RCC 7860 (cell line): ENCODE measurements around the gene HOXC5.
"Not testable (repeated sequence)": the region's sequence is repeated elsewhere in the genome, so short reads cannot be mapped to it uniquely, and the experiment has no call there.

Source experiments
- DNase-seq: peaks from one replicate; pipeline ENCODE4 v3.0.0-alpha.2; 2015; ENCODE audit warnings: low spot score
- FAIRE-seq: peaks from 2 replicates; lab custom pipeline; 2012; peaks lifted over from hg19 to GRCh38; lab: Jason Lieb, UNC

The HOXC5 gene

DNA sequence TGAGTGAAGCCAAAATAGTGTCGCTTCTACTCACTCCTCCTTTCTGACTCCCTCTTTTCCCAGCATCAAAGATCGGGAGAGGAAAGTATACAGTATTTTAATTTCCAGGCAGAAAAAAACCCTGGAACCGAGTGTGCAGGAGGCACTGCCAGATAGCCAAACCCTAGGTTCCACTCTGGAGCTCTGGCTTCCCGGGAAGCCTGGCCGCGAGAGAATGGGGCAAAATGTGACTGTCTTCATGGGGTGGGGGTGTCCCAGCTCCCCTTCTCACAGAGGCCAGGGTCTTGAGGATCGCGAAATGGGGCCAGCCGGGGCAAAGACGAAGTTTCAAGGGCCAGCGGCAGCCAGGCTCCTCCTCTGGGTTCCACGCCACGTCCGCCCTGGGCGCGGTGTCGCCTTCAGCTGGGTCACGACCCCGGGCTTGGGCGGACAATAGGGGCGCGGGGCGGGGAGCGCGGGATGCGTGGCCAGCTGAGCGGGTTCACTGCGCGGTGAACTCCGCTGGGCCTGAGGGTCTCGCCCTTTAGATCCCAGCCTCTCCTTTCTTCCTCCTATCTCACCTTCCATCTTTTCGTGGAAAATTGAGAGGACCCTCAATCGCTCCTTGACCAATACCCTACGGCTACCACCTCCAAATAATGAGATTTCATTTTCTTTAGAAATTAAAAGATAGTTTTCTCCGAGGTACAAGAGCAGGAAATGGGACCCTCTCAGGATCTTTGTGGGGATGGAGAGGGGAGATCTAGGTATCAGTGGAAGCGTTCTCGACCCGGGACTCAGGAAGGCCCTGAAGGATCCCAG, 27.5 kb downstream of the HOXC5 start:
- FAIRE-seq (no peak), DNase-seq (no peak)

DNA sequence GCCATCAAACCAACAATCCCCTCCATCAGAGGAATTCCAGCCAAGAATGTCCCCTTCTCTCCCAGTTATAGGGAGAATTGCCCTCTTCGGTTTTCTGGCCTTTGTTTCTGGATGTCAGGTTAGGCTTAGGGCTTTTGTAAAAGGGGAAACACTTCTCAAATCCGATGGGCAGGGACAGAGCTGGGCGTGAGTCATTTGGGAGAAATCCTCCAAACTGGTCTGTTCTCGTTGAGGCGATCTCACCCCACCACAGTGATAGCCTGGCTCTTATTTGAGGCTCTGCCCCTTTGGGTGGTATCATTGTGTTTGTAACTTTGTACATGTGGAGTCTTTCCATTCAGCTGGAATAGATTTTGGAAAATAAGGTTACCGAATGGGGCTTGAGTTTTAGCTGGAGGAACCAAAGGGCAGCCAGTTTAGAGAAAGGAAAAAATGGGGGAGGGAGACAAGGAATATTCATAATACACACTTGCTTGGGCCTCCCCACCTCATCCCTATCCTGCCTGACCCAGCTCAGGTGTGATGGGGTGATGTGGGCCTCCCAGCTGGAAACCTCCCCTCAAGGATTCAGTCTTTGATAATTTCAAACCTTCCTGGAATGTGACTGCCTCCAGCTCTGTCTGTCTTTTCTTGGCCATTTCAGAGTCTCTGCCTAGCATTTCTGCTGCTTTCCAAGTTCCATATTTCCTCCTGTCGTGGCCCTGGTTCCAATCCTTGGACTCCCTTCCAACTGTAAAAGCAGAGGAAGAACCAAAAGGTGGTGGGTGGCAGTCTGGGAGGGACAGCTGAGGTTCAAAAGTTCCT, 28.3 kb downstream of the HOXC5 start:
- no peak for DNase-seq
- no peak for FAIRE-seq

DNA sequence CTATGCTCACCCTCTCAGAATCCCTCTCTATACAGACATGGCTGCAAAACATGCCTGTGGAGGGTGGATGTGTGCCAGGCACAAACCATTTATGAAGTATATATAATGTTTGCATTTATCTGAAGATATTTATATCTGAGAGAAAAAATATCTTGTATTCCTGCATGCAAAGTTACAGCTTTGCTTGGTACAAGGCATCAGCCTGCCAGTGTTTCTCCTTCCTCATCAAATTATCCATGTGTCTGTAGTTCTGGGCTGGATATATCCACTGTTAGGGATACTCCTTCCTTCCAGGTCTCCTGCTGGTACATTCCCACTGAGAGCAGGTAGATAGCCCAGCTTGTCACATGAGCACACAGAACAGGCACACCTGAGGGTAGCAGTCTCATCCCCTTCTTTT, 32.8 kb downstream of the HOXC5 start:
- no peak for DNase-seq
- FAIRE-seq, result no peak

DNA sequence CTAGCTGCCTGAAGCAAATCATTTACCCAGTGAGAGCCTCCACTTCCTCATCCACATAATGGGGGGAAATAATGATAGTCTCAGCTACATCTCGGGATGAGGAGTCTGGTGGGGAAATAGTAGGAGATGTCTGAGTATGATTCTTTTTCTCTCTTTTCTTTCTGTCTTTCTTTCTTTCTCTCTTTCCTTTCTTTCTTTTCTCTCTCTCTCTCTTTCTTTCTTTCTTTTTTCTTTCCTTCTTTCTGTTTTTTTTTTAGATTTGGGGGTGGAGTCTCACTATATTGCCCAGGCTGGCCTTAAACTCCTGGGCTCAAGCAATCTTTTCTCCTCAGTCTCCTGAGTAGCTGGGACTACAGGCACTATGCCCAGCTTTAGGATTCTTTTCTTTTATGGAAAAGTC, 33.6 kb downstream of the HOXC5 start:
- FAIRE-seq (no peak), DNase-seq (no peak)

DNA sequence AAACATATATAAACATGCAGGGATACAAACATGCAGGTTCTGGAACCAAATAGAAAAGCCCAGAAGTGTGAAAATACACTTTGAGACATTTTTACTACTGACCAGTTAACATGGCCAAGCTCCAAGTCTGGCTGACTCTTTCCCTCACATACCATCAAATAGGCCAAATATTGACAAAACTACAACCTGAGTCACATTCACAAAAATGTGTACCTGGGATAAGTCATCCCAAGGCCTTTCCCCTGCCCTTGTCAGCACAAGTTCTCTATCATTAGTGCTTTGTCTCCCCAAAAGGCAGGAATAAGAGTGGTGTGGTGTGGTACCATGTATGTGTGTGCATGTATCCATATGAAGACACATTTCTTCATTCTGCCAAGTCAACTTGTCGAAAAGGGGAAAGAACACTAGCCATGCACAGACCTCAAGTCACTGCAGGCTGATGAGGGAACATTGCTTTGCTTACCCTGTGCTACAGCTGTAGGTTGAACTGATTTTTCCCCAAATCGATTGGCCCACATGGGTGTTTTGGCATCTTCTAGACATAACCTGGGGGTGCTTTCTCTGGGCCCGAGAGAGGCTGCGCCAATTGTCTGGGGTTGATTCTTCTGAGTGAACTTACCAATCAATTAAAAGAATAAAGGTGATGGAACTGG, 35.7 kb downstream of the HOXC5 start:
- no peak for DNase-seq
- no peak for FAIRE-seq

DNA sequence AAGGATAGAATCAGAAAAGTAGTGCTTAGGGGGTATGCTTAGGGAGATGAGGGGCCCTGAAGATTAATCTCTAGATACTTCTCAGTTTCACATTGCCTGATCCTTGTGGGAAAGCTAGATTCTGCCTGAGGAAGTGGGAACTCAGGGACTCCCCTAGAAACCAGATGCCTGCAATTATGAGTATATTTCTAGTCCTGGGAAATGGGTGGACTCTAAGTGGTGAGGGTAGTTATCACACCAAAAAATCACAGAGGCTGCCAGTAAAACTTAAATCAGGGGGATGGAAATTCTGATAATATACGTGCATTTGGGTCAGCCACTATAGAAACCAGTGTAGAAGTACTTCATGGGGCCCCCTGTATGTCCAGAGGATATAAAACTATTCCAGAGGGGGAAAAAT, 39.1 kb downstream of the HOXC5 start:
- FAIRE-seq, result no peak
- no peak for DNase-seq

DNA sequence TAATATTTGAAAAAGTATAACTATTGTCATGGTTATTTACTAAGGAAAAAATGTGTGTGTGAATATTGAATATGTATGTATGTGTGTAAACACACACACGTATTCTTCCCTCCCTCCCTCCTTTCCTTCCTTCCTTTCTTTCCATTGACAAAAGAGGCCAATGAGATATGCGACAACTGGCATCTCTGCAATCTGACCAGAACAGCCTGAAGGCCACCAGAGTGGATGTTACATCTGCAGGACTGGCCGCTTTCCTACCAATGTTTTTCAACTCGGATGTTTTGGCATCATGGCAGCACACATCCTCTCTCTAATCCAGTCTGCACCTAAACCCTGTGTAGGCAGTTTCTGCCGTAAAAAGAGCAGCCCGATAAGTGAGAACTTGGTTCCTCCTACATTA, 41.5 kb downstream of the HOXC5 start:
- DNase-seq (no peak), FAIRE-seq (no peak)

DNA sequence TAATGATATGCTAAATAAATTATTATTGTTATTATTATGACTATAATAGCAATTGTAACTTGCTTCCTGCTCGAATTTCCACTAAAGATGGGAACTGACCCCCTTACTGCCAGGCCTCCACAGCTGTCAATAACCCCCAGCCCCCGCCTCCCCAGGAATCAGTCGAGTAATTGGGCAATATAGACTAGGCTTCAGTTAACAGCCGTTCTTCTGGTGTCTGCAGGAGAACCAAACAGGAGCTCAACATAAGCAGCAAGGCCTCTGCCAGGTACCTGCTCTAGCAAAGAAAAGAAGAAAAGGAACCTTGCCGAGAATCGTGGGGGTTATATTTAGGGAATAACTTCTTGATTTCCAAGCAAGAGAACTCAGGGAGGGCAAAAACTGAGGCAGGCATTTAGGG, 42.6 kb downstream of the HOXC5 start:
- no peak for DNase-seq
- no peak for FAIRE-seq

DNA sequence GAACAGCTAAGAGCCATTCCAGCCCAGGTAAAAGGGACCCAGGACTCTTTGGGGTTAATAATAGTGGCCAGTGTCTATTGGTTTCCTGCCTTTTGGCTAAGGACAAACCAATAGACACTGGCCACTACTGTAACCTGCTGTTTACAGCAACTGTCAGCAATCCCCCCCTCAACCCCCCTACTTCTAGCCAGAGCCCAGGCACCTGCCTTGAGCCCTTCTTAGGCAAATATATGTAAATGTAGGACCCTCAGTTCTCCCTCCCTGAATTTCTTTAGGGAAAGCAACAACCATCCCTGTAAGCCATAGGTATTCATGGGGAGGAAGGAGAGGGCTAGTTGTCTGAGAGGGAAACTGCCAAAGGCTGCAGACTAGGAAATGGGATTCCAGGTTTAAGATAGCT, 43.1 kb downstream of the HOXC5 start:
- no peak for DNase-seq
- FAIRE-seq, result no peak

DNA sequence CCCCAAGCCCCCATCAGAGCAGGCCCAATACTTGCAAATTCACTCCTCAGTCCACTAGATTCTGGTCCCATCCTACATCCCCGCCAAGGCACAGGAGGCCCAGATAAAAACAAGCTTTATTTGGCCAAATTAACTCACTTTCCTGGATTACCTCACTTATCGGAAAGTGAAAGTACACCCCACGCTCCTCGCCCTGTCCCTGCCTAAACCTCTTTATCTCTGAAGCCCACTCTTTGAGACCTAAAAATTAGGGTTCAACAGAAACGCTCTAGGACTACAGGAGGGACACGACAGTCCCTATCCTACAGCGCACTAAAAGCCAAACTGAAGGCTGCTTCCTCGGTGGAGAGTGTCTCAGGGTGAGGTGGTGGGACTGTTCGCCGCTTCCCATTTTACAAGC, 45.0 kb downstream of the HOXC5 start:
- not testable (repeated sequence) for FAIRE-seq

DNA sequence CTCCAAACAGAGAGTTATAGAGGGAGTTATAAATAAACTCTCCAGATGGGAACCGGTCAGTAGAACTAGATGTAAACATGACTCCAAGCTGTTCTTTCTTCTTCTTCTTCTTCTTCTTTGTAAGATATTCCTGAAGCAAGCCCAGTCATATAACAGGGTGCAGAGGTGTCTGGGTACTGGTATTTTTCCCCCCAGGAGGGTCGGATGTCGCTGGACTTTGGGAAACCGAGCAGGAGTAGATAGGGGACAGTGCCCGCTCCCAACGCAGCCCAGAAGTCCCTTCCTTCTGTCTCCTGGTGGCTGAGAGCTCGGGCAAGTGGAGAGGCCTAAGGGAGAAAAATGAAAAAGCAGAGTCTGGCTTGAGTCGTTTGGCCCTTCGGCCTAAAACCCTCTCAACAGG, 46.3 kb downstream of the HOXC5 start:
- FAIRE-seq, DNase-seq: not testable (repeated sequence)

More for the DNA sequence above, 45.0 kb downstream of the HOXC5 start:
- DNase-seq, result not testable (repeated sequence)

DNA sequence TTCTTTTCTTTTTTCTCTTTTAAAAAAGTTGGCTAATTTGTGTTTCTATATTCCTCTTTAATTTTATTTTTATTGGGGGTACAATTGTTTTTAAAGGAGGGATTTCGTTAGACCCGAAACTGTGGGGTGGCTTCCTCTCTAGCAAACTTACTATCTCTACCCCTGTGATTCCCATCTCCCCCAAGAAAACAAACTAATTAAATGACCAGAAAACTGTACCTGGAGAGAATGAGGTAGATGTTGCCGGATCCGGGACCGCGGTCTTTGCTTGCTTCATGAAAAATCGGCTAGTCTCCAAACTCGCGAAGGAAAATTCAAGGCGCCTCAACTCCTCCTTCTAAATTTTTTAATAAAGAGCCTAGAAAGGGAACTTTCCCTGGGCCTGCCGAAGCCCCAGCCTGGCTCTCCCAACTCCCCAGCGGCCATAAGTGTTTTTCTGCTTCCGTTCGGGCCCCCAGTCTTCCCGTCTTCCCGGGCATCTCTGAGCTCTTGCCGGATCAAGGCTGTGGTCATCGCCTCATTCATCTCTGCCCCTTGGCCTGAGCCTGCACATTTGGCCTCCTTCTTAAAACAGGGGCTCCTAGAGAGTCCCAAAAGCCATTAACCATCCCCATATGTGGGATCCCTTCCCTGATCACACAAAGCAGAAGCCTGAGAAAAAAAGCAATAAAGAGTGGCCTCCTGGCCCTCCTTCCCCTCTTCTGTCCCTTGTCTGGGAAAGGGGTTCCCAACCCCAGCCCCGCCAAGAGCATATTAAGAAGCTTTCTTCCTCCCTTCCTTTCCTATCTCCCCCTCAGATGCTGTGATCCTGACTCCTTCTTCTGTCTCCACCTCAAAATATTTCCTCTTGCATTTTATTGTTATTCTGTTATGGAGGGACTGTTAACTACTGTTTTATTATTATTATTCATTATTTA, 47.4 kb downstream of the HOXC5 start:
- not testable (repeated sequence) for DNase-seq, FAIRE-seq

DNA sequence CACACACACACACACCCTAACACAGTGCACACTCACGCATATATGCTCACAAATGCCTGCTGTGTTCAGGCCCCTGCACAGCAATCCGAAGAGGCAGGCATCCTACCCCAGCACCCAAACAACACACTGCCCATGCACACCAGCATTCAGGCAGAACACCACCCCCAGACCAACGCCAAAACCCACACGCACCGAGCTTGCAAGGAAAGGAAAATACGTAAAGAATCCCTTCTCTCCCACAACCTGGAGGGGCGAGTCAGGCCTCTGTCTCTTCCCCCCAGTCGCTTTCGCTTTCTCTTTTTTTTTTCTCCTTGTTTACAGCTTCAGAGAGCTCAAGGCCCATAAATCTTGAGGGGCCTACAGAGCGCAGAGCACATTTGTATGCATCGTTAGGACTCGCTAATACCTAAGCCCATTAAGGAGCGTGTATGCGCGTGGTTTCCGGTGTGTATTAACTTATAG, 48.2 kb downstream of the HOXC5 start:
- not testable (repeated sequence) for DNase-seq, FAIRE-seq

DNA sequence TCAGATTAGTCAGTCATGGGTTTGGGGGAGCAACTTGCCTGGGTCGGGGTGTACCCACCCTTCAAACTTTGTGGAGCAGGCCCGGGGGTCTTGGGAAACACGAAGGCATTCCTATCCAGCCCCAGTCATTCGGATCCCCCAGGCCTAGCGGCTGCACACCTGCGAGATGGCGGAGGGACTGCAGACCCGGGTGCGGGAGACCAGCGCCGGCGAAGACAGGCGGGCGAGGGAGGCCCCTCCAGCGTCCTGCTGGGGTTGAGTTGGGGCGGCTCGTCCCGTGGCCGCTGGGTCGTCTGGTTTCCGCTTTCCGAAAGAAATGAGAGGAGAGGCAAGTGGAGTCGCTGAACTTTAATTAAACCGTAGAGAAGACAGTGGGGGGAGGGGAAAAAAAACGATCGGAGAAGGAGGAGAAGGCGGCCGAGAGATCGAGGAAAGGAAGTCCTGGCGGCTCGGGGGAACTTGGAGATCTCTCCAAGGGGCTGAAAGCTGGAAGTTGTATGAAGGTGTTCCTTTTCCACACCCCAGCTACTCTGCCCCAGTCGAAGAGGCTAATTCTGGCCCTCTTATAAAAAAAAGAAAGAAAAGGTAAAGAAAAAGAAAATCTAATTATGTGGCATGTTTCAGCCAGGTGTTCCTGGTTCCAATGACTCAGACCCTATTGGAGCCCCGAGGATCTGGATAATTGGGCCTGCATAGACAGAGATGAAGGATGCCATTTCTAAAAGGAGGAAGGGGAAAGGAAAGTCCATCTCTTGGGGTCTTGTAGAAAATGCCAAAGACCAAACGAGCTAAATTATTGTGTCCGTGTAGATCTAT, 48.9 kb downstream of the HOXC5 start:
- not testable (repeated sequence) for DNase-seq

DNA sequence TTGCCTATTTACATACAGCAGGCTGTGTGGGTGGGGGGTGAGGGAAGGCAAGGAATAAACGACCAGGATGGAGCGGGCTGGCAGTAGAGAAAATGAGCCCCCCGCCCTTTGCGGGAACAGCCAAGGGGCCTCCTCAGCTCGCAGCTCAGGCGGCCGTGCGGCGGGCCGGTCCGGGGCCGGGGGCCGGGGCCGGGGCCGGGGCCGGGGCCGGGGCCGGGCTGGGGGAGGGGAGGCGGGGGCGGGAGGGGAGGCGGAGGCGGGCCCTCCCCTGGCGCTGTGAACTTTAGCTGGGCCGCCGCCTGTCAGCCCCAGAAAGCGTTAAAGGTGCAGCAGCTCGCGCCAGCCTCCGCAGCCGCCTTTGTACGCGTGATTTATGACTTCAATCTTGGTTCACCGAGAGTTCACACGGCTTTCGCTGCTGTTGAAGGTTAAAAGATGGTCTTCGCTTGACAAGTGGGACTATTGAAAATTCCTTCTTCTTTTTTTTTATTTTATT, 49.6 kb downstream of the HOXC5 start:
- DNase-seq, result no peak
- no peak for FAIRE-seq

More for the DNA sequence above, 48.9 kb downstream of the HOXC5 start:
- not testable (repeated sequence) for FAIRE-seq
